PFSK-1 (cell line): ENCODE measurements around the gene USF2.

Source experiments
- FOXP2 ChIP-seq: optimal IDR thresholded peaks from 2 replicates; pipeline ENCODE3; 2011; ENCODE audit warnings: borderline replicate concordance, control low read depth, inconsistent platforms; ENCODE audit not compliant: insufficient read depth; ENCODE audit errors: extremely low read length, extremely low read depth
- TAF1 ChIP-seq: IDR thresholded peaks from 2 replicates; pipeline ENCODE4 v1.6.1; 2012; ENCODE audit warnings: low read length, control low read depth, borderline replicate concordance; ENCODE audit not compliant: insufficient read depth

DNA sequence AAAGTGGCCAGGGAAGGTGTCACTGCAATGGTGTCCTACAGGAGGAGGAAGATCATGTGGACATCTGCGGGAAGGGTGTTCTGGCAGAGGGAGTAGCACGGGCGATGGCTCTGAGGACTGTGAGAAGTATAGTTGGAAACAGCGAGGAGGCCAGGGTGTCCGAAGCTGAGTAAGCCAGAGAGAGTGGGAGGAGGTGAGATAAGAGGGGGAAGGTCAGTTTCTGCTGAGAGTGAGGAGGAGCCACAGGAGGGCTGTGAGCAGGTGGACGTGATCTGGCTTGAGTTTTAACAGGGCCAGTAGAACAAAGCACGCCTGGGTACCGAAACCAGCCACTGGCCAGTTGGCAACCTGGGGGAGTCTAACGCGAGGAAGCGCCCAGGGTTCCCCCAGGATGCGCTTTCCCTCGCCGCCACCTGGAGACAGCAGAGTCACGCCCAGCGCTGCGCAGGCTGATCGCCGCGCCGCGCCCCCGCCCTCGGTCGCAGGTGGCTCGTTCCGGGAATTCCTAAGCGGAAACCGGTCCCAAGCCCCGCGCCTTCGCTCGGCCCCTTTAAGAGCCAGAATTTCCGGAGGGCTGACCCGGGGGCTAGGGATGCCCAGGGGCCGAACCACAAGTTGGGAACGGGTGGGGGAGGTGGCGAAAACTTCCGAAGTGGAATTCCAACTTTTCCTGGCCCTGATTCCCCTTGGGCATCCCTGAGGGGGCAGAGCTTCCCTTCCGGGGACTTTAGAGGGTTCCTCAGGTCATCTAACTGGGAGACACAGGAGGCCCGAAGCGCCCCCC, 21.0 kb upstream of the USF2 start:
- TF ChIP-seq TAF1 (no peak), FOXP2 (no peak)
